DLD1 (cell line): ENCODE data around the gene LMLN.
"Not testable (repeated sequence)": the region's sequence is repeated elsewhere in the genome, so short reads cannot be mapped to it uniquely, and the experiment has no call there.

Experiments
- in situ Hi-C: cut with HindIII; loops from 2 replicates; pipeline ENCODE4 v1.10.0; 2017; ENCODE audit warnings: low sequenced_read_pairs

Gene LMLN

GRCh38 chr3:197955892-197956477 is 4.0 kb upstream of the LMLN start:
- in situ Hi-C loops = no loop called here

- in situ Hi-C loops = no loop called here
These were observed 3.4 kb upstream of the LMLN start for GRCh38 chr3:197956626-197956988.

GRCh38 chr3:197957790-197958133 is 2.3 kb upstream of the LMLN start:
- in situ Hi-C loops = no loop called here

GRCh38 chr3:197958346-197958745 is 1.7 kb upstream of the LMLN start:
- in situ Hi-C loops = no loop called here

- in situ Hi-C loops = not testable (repeated sequence)
These were observed 1.2 kb upstream of the LMLN start for GRCh38 chr3:197958848-197959247.

GRCh38 chr3:197959500-197959890 is 522 bp upstream of the LMLN start:
- in situ Hi-C loops = no loop called here

GRCh38 chr3:197960694-197961581 is 921 bp downstream of the LMLN start:
- in situ Hi-C loops = no loop called here

GRCh38 chr3:197961582-197961945 is 1.5 kb downstream of the LMLN start:
- in situ Hi-C loops = no loop called here

GRCh38 chr3:197963019-197963637 is 3.1 kb downstream of the LMLN start:
- in situ Hi-C loops = no loop called here

GRCh38 chr3:197967337-197967989 is 7.4 kb downstream of the LMLN start:
- in situ Hi-C loops = not testable (repeated sequence)

GRCh38 chr3:197970588-197970987 is 10.6 kb downstream of the LMLN start:
- in situ Hi-C loops = loop anchor here (10.0 kb wide), 1 partner anchor 94 kb away; no protein-coding TSS in a partner anchor

- in situ Hi-C loops = loop anchor here (10.0 kb wide), 1 partner anchor 91 kb away; no protein-coding TSS in a partner anchor
These were observed 14.0 kb downstream of the LMLN start for GRCh38 chr3:197974016-197974415.

GRCh38 chr3:197975311-197975710 is 15.3 kb downstream of the LMLN start:
- in situ Hi-C loops = loop anchor here (10.0 kb wide), 1 partner anchor 89 kb away; no protein-coding TSS in a partner anchor

GRCh38 chr3:197983076-197983475 is 23.1 kb downstream of the LMLN start:
- in situ Hi-C loops = no loop called here

GRCh38 chr3:197989651-197990050 is 29.6 kb downstream of the LMLN start:
- in situ Hi-C loops = no loop called here

- in situ Hi-C loops = no loop called here
These were observed 34.7 kb downstream of the LMLN start for GRCh38 chr3:197994736-197995135.

- in situ Hi-C loops = no loop called here
These were observed 36.8 kb downstream of the LMLN start for GRCh38 chr3:197996855-197997254.

- in situ Hi-C loops = no loop called here
These were observed 37.9 kb downstream of the LMLN start for GRCh38 chr3:197997936-197998335.

GRCh38 chr3:198017090-198017489 is 57.1 kb downstream of the LMLN start:
- in situ Hi-C loops = no loop called here

GRCh38 chr3:198018416-198018815 is 58.4 kb downstream of the LMLN start:
- in situ Hi-C loops = no loop called here

- in situ Hi-C loops = no loop called here
These were observed 59.1 kb downstream of the LMLN start for GRCh38 chr3:198019115-198019514.
